ENCODE measurements around the gene CEP295NL.

DNA sequence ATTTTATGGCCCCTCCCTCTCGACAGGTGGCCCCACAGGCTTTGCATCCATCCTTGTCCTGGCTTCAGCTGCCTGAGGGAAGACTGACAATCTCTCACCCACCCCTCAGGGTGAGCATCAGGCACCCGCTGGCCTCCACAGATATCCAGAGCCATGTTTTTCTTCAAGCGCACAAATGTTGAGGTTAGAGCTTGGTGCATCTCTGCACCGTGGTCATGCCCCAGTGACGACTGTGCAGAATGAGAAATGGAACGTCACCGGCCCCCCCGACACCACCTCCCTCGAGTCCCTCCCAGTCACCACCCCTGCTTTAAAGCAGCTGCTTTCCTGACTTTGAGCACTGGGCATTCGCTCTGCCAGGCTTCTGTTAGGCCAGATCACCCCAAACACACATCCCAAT, 42.0 kb upstream of the CEP295NL start:
- TF ChIP-seq, protein P1, sequence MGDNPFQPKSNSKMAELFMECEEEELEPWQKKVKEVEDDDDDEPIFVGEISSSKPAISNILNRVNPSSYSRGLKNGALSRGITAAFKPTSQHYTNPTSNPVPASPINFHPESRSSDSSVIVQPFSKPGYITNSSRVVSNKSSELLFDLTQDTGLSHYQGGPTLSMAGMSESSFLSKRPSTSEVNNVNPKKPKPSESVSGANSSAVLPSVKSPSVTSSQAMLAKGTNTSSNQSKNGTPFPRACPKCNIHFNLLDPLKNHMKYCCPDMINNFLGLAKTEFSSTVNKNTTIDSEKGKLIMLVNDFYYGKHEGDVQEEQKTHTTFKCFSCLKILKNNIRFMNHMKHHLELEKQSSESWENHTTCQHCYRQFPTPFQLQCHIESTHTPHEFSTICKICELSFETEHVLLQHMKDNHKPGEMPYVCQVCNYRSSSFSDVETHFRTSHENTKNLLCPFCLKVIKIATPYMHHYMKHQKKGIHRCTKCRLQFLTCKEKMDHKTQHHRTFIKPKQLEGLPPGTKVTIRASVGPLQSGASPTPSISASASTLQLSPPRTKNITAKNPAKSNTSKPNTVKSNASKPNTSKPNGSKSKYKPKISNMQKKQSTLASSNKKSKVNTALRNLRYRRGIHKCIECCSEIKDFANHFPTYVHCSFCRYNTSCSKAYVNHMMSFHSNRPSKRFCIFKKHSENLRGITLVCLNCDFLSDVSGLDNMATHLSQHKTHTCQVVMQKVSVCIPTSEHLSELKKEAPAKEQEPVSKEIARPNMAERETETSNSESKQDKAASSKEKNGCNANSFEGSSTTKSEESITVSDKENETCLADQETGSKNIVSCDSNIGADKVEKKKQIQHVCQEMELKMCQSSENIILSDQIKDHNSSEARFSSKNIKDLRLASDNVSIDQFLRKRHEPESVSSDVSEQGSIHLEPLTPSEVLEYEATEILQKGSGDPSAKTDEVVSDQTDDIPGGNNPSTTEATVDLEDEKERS (CRISPR knock-in tag; IDR thresholded peaks at IDR 0.05), result no peak
- TF ChIP-seq, protein P2, sequence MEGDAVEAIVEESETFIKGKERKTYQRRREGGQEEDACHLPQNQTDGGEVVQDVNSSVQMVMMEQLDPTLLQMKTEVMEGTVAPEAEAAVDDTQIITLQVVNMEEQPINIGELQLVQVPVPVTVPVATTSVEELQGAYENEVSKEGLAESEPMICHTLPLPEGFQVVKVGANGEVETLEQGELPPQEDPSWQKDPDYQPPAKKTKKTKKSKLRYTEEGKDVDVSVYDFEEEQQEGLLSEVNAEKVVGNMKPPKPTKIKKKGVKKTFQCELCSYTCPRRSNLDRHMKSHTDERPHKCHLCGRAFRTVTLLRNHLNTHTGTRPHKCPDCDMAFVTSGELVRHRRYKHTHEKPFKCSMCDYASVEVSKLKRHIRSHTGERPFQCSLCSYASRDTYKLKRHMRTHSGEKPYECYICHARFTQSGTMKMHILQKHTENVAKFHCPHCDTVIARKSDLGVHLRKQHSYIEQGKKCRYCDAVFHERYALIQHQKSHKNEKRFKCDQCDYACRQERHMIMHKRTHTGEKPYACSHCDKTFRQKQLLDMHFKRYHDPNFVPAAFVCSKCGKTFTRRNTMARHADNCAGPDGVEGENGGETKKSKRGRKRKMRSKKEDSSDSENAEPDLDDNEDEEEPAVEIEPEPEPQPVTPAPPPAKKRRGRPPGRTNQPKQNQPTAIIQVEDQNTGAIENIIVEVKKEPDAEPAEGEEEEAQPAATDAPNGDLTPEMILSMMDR (CRISPR knock-in tag; IDR thresholded peaks at IDR 0.05), result no peak
- TF ChIP-seq, protein P3, sequence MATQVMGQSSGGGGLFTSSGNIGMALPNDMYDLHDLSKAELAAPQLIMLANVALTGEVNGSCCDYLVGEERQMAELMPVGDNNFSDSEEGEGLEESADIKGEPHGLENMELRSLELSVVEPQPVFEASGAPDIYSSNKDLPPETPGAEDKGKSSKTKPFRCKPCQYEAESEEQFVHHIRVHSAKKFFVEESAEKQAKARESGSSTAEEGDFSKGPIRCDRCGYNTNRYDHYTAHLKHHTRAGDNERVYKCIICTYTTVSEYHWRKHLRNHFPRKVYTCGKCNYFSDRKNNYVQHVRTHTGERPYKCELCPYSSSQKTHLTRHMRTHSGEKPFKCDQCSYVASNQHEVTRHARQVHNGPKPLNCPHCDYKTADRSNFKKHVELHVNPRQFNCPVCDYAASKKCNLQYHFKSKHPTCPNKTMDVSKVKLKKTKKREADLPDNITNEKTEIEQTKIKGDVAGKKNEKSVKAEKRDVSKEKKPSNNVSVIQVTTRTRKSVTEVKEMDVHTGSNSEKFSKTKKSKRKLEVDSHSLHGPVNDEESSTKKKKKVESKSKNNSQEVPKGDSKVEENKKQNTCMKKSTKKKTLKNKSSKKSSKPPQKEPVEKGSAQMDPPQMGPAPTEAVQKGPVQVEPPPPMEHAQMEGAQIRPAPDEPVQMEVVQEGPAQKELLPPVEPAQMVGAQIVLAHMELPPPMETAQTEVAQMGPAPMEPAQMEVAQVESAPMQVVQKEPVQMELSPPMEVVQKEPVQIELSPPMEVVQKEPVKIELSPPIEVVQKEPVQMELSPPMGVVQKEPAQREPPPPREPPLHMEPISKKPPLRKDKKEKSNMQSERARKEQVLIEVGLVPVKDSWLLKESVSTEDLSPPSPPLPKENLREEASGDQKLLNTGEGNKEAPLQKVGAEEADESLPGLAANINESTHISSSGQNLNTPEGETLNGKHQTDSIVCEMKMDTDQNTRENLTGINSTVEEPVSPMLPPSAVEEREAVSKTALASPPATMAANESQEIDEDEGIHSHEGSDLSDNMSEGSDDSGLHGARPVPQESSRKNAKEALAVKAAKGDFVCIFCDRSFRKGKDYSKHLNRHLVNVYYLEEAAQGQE (IDR thresholded peaks at IDR 0.05; ENCODE audit: borderline replicate concordance in 1 of 2, low read depth in 1 of 2, low read length in 2 of 2), result no peak
- TF ChIP-seq, protein P4, sequence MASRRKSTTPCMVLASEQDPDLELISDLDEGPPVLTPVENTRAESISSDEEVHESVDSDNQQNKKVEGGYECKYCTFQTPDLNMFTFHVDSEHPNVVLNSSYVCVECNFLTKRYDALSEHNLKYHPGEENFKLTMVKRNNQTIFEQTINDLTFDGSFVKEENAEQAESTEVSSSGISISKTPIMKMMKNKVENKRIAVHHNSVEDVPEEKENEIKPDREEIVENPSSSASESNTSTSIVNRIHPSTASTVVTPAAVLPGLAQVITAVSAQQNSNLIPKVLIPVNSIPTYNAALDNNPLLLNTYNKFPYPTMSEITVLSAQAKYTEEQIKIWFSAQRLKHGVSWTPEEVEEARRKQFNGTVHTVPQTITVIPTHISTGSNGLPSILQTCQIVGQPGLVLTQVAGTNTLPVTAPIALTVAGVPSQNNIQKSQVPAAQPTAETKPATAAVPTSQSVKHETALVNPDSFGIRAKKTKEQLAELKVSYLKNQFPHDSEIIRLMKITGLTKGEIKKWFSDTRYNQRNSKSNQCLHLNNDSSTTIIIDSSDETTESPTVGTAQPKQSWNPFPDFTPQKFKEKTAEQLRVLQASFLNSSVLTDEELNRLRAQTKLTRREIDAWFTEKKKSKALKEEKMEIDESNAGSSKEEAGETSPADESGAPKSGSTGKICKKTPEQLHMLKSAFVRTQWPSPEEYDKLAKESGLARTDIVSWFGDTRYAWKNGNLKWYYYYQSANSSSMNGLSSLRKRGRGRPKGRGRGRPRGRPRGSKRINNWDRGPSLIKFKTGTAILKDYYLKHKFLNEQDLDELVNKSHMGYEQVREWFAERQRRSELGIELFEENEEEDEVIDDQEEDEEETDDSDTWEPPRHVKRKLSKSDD (CRISPR knock-in tag; IDR thresholded peaks at IDR 0.05; ENCODE audit: low read depth), result no peak
- TF ChIP-seq JUND (CRISPR knock-in tag; IDR thresholded peaks at IDR 0.05), result no peak
- no peak for TF ChIP-seq ATF1 (CRISPR knock-in tag; IDR thresholded peaks at IDR 0.05)
- TF ChIP-seq EZH2 (conservative IDR thresholded peaks at IDR 0.05; ENCODE audit: low read depth, low read length), result no peak
- no peak for TF ChIP-seq ZNF777 (CRISPR knock-in tag; IDR thresholded peaks at IDR 0.05)
- no peak for TF ChIP-seq ZNF138 (CRISPR knock-in tag; IDR thresholded peaks at IDR 0.05; ENCODE audit: low read depth)
- TF ChIP-seq ZNF501 (CRISPR knock-in tag; IDR thresholded peaks at IDR 0.05), result no peak
- TF ChIP-seq, protein P5, sequence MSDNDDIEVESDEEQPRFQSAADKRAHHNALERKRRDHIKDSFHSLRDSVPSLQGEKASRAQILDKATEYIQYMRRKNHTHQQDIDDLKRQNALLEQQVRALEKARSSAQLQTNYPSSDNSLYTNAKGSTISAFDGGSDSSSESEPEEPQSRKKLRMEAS (IDR thresholded peaks at IDR 0.05), result no peak
- TF ChIP-seq CREB1 (IDR thresholded peaks at IDR 0.05), result peak; percentile 34; the same call in 1 of the 2 replicates
- no peak for TF ChIP-seq CREB1 (CRISPR knock-in tag; IDR thresholded peaks at IDR 0.05)
- TF ChIP-seq YY1 (IDR thresholded peaks at IDR 0.05; ENCODE audit: insufficient read depth, insufficient replicate concordance, low read depth, low read length), result no peak

All from HepG2 (cell line).